AG10803 (cell line): ENCODE results near the gene GNAI2.
"Not testable (repeated sequence)": the region's sequence is repeated elsewhere in the genome, so short reads cannot be mapped to it uniquely, and the experiment has no call there.

Experiments used
- DNase-seq: peaks from one replicate; pipeline ENCODE4 v3.0.0; 2010; ENCODE audit warnings: low read depth
- H3K4me3 ChIP-seq: 2 replicates; pipeline ENCODE4 v1.5.1; 2011; ENCODE audit warnings: mild to moderate bottlenecking, low read length, control low read depth
- CTCF ChIP-seq: conservative IDR thresholded peaks from 2 replicates; pipeline ENCODE4 v1.5.1; 2011; ENCODE audit warnings: mild to moderate bottlenecking, low read length, control low read depth, inconsistent platforms

GNAI2 gene

GRCh38 chr3:50241713-50242380 lies 5.8 kb downstream of the GNAI2 start:
- H3K4me3 ChIP-seq, result no peak overlapping the region
- no peak for TF ChIP-seq CTCF
- no peak for DNase-seq

- no peak overlapping the region for H3K4me3 ChIP-seq
- DNase-seq, result no peak
- no peak for TF ChIP-seq CTCF
Observed at GRCh38 chr3:50242381-50242770, 6.4 kb downstream of the GNAI2 start.

GRCh38 chr3:50242851-50243542 lies 7.0 kb downstream of the GNAI2 start:
- peak; percentile 51 for DNase-seq
- H3K4me3 ChIP-seq, result no peak overlapping the region
- TF ChIP-seq CTCF, result no peak

- DNase-seq, result no peak
- TF ChIP-seq CTCF, result no peak
- no peak overlapping the region for H3K4me3 ChIP-seq
Observed at GRCh38 chr3:50243543-50243895, 7.5 kb downstream of the GNAI2 start.

GRCh38 chr3:50244813-50245212 lies 8.8 kb downstream of the GNAI2 start:
- H3K4me3 ChIP-seq, DNase-seq: not testable (repeated sequence)

- H3K4me3 ChIP-seq, result peak overlapping the region; percentile 50; the same call in 1 of the 2 replicates
- no peak for TF ChIP-seq CTCF
- DNase-seq, result no peak
Observed at GRCh38 chr3:50245251-50245745, 9.3 kb downstream of the GNAI2 start.

GRCh38 chr3:50245831-50246516 lies 10.0 kb downstream of the GNAI2 start:
- peak; percentile 86 for TF ChIP-seq CTCF
- DNase-seq, result peak; percentile 80
- peak overlapping the region; percentile 50 for H3K4me3 ChIP-seq
